SK-N-SH (cell line): ENCODE data around the gene HOXA6. TPM values are rescaled to one million over a fixed set of nuclear protein-coding genes. Genes with fewer than 3 reads are reported as not detected.

Experiments used
- CTCF ChIA-PET: fragments of 300-600, 350-600 bp; formaldehyde crosslinking; extraction: SDS; loops from one replicate; lab custom pipeline; 2021; lab: Yijun Ruan, JAX
- POLR2A ChIA-PET: fragments of 350-600 bp; sonication (Branson Sonifier 250); formaldehyde crosslinking; extraction: SDS; loops from one replicate; lab custom pipeline; 2020; ENCODE audit warnings: antibody characterized with exemption, inconsistent platforms; lab: Yijun Ruan, JAX
- DNase-seq: peaks from one replicate; pipeline ENCODE4 v3.0.0; 2012
- H2AFZ ChIP-seq: fragments of 200-600 bp; sonication (generic); 2 replicates; pipeline ENCODE4 v1.8.1; 2016; ENCODE audit warnings: antibody characterized with exemption, mild to moderate bottlenecking, low read depth
- H3F3A ChIP-seq: fragments of 200-600 bp; sonication (generic); replicated peaks from 2 replicates; pipeline ENCODE3; 2016; ENCODE audit warnings: antibody characterized with exemption, mild to moderate bottlenecking; ENCODE audit not compliant: insufficient read depth
- H3K27ac ChIP-seq, 2 experiments: fragments of 200-500 bp in 1 of 2; fragments of 200-600 bp in 1 of 2; sonication (Bioruptor generic) in 1 of 2; sonication (generic), shearing (Covaris generic) in 1 of 2; 2 replicates each; pipeline versions ENCODE4 v1.5.1 to v1.6.1; 2014 to 2016; ENCODE audit warnings: low read depth in 2 of 2, inconsistent platforms in 1 of 2, low read length in 1 of 2, mild to moderate bottlenecking in 1 of 2, mixed read lengths in 1 of 2
- H3K27me3 ChIP-seq: fragments of 200-600 bp; sonication (generic), shearing (Covaris generic); 2 replicates; pipeline ENCODE4 v1.6.1; 2016; ENCODE audit warnings: mixed run types; ENCODE audit not compliant: insufficient read depth
- H3K36me3 ChIP-seq, 2 experiments: fragments of 200-500 bp in 1 of 2; fragments of 200-600 bp in 1 of 2; sonication (Bioruptor generic) in 1 of 2; sonication (generic) in 1 of 2; replicated peaks in 1 of 2; 2 replicates each; pipeline versions ENCODE3 to v1.5.1; 2014 to 2016; ENCODE audit warnings: low read length in 1 of 2, mild to moderate bottlenecking in 1 of 2; ENCODE audit not compliant: insufficient read depth in 2 of 2, control insufficient read depth in 1 of 2
- H3K4me1 ChIP-seq, 2 experiments: fragments of 200-500 bp in 1 of 2; fragments of 200-600 bp in 1 of 2; sonication (Bioruptor generic) in 1 of 2; sonication (generic), shearing (Covaris generic) in 1 of 2; 2 replicates each; pipeline versions ENCODE4 v1.5.1 to v1.6.1; 2014 to 2016; ENCODE audit warnings: low read depth in 1 of 2, low read length in 1 of 2, mixed run types in 1 of 2; ENCODE audit not compliant: insufficient read depth in 2 of 2, control insufficient read depth in 1 of 2
- H3K4me2 ChIP-seq: fragments of 200-600 bp; sonication (generic), shearing (Covaris generic); 2 replicates; pipeline ENCODE4 v1.6.1; 2017; ENCODE audit warnings: mixed run types
- H3K4me3 ChIP-seq, 2 experiments: fragments of 200-500 bp in 1 of 2; fragments of 200-600 bp in 1 of 2; sonication (Bioruptor generic) in 1 of 2; sonication (generic), shearing (Covaris generic) in 1 of 2; 2 replicates each; pipeline versions ENCODE4 v1.5.1 to v1.8.1; 2014 to 2016; ENCODE audit warnings: low read depth in 2 of 2, inconsistent platforms in 1 of 2, low read length in 1 of 2, mild to moderate bottlenecking in 1 of 2, mixed read lengths in 1 of 2, moderate library complexity in 1 of 2
- H3K79me2 ChIP-seq: fragments of 200-600 bp; sonication (generic); 2 replicates; pipeline ENCODE4 v1.8.1; 2017; ENCODE audit warnings: mild to moderate bottlenecking; ENCODE audit not compliant: insufficient read depth
- H3K9ac ChIP-seq: fragments of 200-600 bp; sonication (generic); 2 replicates; pipeline ENCODE4 v1.6.1; 2017; ENCODE audit warnings: mixed run types
- H3K9me2 ChIP-seq: fragments of 200-600 bp; sonication (generic); 2 replicates; pipeline ENCODE4 v1.6.1; 2017; ENCODE audit warnings: mixed run types
- H3K9me3 ChIP-seq: fragments of 200-600 bp; sonication (generic); 2 replicates; pipeline ENCODE4 v1.6.1; 2017; ENCODE audit warnings: mixed run types, mild to moderate bottlenecking, moderate library complexity
- H4K20me1 ChIP-seq: fragments of 200-600 bp; sonication (generic); 2 replicates; pipeline ENCODE4 v1.6.1; 2017; ENCODE audit warnings: mild to moderate bottlenecking, mixed run types; ENCODE audit not compliant: insufficient read depth
- CHD2 ChIP-seq: fragments of 150-350 bp; IDR thresholded peaks from 2 replicates; pipeline ENCODE4 v1.6.1; 2018; ENCODE audit warnings: low read length; ENCODE audit not compliant: partially characterized antibody
- EP300 ChIP-seq, 2 experiments: IDR thresholded peaks; 2 replicates each; pipeline versions ENCODE4 v1.4.0 to v1.6.1; 2012; ENCODE audit warnings: borderline replicate concordance in 1 of 2, low read depth in 1 of 2, low read length in 1 of 2
- FOXM1 ChIP-seq: IDR thresholded peaks from 2 replicates; pipeline ENCODE4 v1.4.0; 2012; ENCODE audit warnings: low read depth, mild to moderate bottlenecking
- GATA2 ChIP-seq: sonication (generic); formaldehyde crosslinking; IDR thresholded peaks from 2 replicates; pipeline ENCODE4 v1.5.0; 2020; ENCODE audit warnings: mild to moderate bottlenecking, missing genetic modification reagents
- JUND ChIP-seq: IDR thresholded peaks from 2 replicates; pipeline ENCODE4 v1.4.0; 2012
- MXI1 ChIP-seq: IDR thresholded peaks from 2 replicates; pipeline ENCODE4 v1.6.1; 2012; ENCODE audit warnings: mild to moderate bottlenecking, low read depth, low read length, improper control_type of control experiment
- NFIC ChIP-seq: IDR thresholded peaks from 2 replicates; pipeline ENCODE4 v1.4.0; 2012; ENCODE audit warnings: borderline replicate concordance
- NRF1 ChIP-seq: IDR thresholded peaks from 2 replicates; pipeline ENCODE4 v1.6.1; 2012; ENCODE audit warnings: low read depth, mild to moderate bottlenecking, low read length
- POLR2AphosphoS5 ChIP-seq: IDR thresholded peaks from 2 replicates; pipeline ENCODE4 v1.6.1; 2012; ENCODE audit warnings: low read depth, low read length
- RAD21 ChIP-seq: IDR thresholded peaks from 2 replicates; pipeline ENCODE4 v1.6.1; 2012; ENCODE audit warnings: mild to moderate bottlenecking, low read length
- RXRA ChIP-seq: IDR thresholded peaks from 2 replicates; pipeline ENCODE4 v1.4.0; 2012; ENCODE audit warnings: low read depth, mild to moderate bottlenecking, borderline replicate concordance
- SIN3A ChIP-seq: IDR thresholded peaks from 2 replicates; pipeline ENCODE4 v1.6.1; 2012; ENCODE audit warnings: low read depth, mild to moderate bottlenecking, low read length, moderate library complexity, borderline replicate concordance
- TAF1 ChIP-seq: IDR thresholded peaks from 2 replicates; pipeline ENCODE4 v1.6.1; 2012; ENCODE audit warnings: low read depth, mild to moderate bottlenecking, low read length, moderate library complexity, borderline replicate concordance
- TCF12 ChIP-seq: IDR thresholded peaks from 2 replicates; pipeline ENCODE4 v1.4.0; 2012
- TEAD4 ChIP-seq: IDR thresholded peaks from 2 replicates; pipeline ENCODE4 v1.4.0; 2012; ENCODE audit warnings: mild to moderate bottlenecking, borderline replicate concordance; ENCODE audit not compliant: insufficient read depth
- WGBS: methylation state at CpG from one replicate; pipeline ENCODE4 v1.1.6; 2017; ENCODE audit warnings: low lambda C conversion rate; 5-methylcytosine and 5-hydroxymethylcytosine counted together
- polyA plus RNA-seq, 3 experiments: library from polyadenylated mRNA; depleted of rRNA; stranded (reverse); fragments of >200 nt; gene quantifications; 2 replicates each; pipeline ENCODE4 v1.2.3, GENCODE V29; 2012
- TF ChIP-seq, protein P1 (sequence below): IDR thresholded peaks from 2 replicates; pipeline ENCODE4; 2012
- TF ChIP-seq, protein P2 (sequence below): IDR thresholded peaks from 2 replicates; pipeline ENCODE4 v1.4.0; 2012; ENCODE audit warnings: low read depth, borderline replicate concordance
- TF ChIP-seq, protein P3 (sequence below): IDR thresholded peaks from 2 replicates; pipeline ENCODE4 v1.4.0; 2012; ENCODE audit warnings: low read depth
- TF ChIP-seq, protein P4 (sequence below): IDR thresholded peaks from 2 replicates; pipeline ENCODE4 v1.6.1; 2012; ENCODE audit warnings: mild to moderate bottlenecking, low read depth, low read length, moderate library complexity
- TF ChIP-seq, protein P5 (sequence below): fragments of 150-350 bp; IDR thresholded peaks from 2 replicates; pipeline ENCODE4 v1.6.1; 2017; ENCODE audit warnings: antibody characterized with exemption, low read length, low read depth, borderline replicate concordance

Gene HOXA6
- polyA plus RNA-seq, 1 of the 3 experiments (the other 2 are of a cell fraction) = not detected

DNA sequence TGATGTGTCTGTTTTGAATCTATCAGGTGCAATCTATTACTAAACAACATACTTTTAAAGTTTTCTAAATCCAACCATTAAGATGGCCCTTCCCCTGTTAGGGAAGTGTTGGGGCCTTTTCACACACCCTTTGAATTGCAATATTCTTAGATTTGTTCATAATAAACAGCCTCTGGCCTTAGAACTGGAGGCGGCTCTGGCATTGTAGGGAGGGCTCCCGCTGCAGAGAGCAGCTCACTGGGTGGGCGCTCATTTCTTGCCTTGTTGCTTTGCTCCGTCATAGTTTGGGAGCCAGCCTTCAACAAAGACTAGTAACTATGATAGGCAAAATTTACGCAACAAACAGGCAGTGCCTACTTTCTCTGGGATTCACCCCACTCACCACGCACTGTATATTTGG is 30.8 kb upstream of the HOXA6 start:
- no peaks in the 10 kb centered on the region for H3K9me2 ChIP-seq
- H3K9me3 ChIP-seq = no peaks in the 10 kb centered on the region
- CTCF ChIA-PET = interaction anchor here (1.1 to 12.3 kb wide), 18 partner anchors 12 to 1286 kb away, joined by 3 to 205 read pairs (median 12); partner anchors contain the start of genes HOXA11, HOXA13, HOXA5 and HOXA7
- H3K36me3 ChIP-seq = no peaks in the 10 kb centered on the region
- peaks cover 97% of the 10 kb centered on the region for H3K27me3 ChIP-seq
- POLR2A ChIA-PET = no interaction called here
- H2AFZ ChIP-seq = no peak overlapping the region
- TF ChIP-seq, protein P1, sequence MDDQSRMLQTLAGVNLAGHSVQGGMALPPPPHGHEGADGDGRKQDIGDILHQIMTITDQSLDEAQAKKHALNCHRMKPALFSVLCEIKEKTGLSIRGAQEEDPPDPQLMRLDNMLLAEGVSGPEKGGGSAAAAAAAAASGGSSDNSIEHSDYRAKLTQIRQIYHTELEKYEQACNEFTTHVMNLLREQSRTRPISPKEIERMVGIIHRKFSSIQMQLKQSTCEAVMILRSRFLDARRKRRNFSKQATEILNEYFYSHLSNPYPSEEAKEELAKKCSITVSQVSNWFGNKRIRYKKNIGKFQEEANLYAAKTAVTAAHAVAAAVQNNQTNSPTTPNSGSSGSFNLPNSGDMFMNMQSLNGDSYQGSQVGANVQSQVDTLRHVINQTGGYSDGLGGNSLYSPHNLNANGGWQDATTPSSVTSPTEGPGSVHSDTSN = no peak
- TF ChIP-seq RAD21 (no peak), EP300 (IDR thresholded peaks at IDR 0.05; ENCODE audit: borderline replicate concordance in 1 of 2, low read depth in 1 of 2, low read length in 1 of 2) (no peak), TAF1 (no peak), TCF12 (no peak), CHD2 (no peak), RXRA (no peak), POLR2AphosphoS5 (no peak), GATA2 (CRISPR knock-in tag) (no peak), MXI1 (no peak), NRF1 (no peak), JUND (no peak), TEAD4 (no peak), NFIC (no peak), FOXM1 (no peak), SIN3A (no peak)
- TF ChIP-seq, protein P2, sequence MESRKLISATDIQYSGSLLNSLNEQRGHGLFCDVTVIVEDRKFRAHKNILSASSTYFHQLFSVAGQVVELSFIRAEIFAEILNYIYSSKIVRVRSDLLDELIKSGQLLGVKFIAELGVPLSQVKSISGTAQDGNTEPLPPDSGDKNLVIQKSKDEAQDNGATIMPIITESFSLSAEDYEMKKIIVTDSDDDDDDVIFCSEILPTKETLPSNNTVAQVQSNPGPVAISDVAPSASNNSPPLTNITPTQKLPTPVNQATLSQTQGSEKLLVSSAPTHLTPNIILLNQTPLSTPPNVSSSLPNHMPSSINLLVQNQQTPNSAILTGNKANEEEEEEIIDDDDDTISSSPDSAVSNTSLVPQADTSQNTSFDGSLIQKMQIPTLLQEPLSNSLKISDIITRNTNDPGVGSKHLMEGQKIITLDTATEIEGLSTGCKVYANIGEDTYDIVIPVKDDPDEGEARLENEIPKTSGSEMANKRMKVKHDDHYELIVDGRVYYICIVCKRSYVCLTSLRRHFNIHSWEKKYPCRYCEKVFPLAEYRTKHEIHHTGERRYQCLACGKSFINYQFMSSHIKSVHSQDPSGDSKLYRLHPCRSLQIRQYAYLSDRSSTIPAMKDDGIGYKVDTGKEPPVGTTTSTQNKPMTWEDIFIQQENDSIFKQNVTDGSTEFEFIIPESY = no peak
- TF ChIP-seq, protein P3, sequence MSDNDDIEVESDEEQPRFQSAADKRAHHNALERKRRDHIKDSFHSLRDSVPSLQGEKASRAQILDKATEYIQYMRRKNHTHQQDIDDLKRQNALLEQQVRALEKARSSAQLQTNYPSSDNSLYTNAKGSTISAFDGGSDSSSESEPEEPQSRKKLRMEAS = no peak
- TF ChIP-seq, protein P4, sequence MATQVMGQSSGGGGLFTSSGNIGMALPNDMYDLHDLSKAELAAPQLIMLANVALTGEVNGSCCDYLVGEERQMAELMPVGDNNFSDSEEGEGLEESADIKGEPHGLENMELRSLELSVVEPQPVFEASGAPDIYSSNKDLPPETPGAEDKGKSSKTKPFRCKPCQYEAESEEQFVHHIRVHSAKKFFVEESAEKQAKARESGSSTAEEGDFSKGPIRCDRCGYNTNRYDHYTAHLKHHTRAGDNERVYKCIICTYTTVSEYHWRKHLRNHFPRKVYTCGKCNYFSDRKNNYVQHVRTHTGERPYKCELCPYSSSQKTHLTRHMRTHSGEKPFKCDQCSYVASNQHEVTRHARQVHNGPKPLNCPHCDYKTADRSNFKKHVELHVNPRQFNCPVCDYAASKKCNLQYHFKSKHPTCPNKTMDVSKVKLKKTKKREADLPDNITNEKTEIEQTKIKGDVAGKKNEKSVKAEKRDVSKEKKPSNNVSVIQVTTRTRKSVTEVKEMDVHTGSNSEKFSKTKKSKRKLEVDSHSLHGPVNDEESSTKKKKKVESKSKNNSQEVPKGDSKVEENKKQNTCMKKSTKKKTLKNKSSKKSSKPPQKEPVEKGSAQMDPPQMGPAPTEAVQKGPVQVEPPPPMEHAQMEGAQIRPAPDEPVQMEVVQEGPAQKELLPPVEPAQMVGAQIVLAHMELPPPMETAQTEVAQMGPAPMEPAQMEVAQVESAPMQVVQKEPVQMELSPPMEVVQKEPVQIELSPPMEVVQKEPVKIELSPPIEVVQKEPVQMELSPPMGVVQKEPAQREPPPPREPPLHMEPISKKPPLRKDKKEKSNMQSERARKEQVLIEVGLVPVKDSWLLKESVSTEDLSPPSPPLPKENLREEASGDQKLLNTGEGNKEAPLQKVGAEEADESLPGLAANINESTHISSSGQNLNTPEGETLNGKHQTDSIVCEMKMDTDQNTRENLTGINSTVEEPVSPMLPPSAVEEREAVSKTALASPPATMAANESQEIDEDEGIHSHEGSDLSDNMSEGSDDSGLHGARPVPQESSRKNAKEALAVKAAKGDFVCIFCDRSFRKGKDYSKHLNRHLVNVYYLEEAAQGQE = no peak
- TF ChIP-seq, protein P5, sequence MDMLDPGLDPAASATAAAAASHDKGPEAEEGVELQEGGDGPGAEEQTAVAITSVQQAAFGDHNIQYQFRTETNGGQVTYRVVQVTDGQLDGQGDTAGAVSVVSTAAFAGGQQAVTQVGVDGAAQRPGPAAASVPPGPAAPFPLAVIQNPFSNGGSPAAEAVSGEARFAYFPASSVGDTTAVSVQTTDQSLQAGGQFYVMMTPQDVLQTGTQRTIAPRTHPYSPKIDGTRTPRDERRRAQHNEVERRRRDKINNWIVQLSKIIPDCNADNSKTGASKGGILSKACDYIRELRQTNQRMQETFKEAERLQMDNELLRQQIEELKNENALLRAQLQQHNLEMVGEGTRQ = no peak
- no peaks in the 10 kb centered on the region for H4K20me1 ChIP-seq
- no peaks in the 10 kb centered on the region for H3F3A ChIP-seq
- 47% methylated on average over 6 of the region's 6 CpGs for WGBS
- DNase-seq = no peak
- H3K79me2 ChIP-seq = no peaks in the 10 kb centered on the region
- peaks cover 0 to 3% of the 10 kb centered on the region in 2 experiments; a peak in 1 of 4 replicates for H3K4me1 ChIP-seq
- no peak overlapping the region for H3K4me2 ChIP-seq
- H3K4me3 ChIP-seq = no peak overlapping the region
- H3K27ac ChIP-seq = no peak overlapping the region
- H3K9ac ChIP-seq = no peak overlapping the region
